ENCODE data around the gene AOPEP.

Gene AOPEP

GRCh38 chr9:94720846-94721549 lies 5.5 kb upstream of the AOPEP start:
- no peaks in the 10 kb centered on the region for H3K36me3 ChIP-seq
- H3K4me3 ChIP-seq (ENCODE audit: low read depth, low read length), result no peak overlapping the region
- H3K27me3 ChIP-seq, result no peaks in the 10 kb centered on the region
- TF ChIP-seq, protein P1, sequence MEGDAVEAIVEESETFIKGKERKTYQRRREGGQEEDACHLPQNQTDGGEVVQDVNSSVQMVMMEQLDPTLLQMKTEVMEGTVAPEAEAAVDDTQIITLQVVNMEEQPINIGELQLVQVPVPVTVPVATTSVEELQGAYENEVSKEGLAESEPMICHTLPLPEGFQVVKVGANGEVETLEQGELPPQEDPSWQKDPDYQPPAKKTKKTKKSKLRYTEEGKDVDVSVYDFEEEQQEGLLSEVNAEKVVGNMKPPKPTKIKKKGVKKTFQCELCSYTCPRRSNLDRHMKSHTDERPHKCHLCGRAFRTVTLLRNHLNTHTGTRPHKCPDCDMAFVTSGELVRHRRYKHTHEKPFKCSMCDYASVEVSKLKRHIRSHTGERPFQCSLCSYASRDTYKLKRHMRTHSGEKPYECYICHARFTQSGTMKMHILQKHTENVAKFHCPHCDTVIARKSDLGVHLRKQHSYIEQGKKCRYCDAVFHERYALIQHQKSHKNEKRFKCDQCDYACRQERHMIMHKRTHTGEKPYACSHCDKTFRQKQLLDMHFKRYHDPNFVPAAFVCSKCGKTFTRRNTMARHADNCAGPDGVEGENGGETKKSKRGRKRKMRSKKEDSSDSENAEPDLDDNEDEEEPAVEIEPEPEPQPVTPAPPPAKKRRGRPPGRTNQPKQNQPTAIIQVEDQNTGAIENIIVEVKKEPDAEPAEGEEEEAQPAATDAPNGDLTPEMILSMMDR (IDR thresholded peaks at IDR 0.05; ENCODE audit: low read depth, low read length), result no peak
- no peaks in the 10 kb centered on the region for H3K4me1 ChIP-seq
- no peaks in the 10 kb centered on the region for H3K9me3 ChIP-seq
- DNase-seq, result no peak

- Histone ChIP-seq H3K4me3 (ENCODE audit: low read depth, low read length) (no peak overlapping the region), H3K9me3 (no peaks in the 10 kb centered on the region), H3K4me1 (no peaks in the 10 kb centered on the region), H3K36me3 (no peaks in the 10 kb centered on the region), H3K27me3 (no peaks in the 10 kb centered on the region)
- TF ChIP-seq, protein P1 (IDR thresholded peaks at IDR 0.05; ENCODE audit: low read depth, low read length), result no peak
- no peak for DNase-seq
Observed at GRCh38 chr9:94721754-94722153, 4.7 kb upstream of the AOPEP start.

DNA sequence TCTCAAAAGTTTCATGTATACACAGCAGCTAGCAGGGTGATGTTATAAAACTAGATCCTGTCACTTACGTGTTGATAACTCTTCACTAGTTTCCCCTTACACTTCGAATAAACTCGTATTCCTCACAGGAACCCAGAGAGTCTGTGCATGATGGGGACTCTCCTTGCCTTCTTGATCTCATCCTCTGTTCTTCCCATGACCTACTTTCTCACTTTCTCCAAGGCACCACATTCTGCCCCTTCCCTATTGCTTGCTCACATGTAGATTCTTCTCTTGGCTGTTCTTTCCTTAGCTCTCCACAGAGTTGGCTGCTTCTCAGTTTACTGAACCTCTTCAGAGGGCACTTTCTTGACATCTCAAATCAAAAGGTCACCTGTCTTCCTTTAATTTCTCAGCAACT lies 1.2 kb upstream of the AOPEP start:
- Histone ChIP-seq H3K4me1 (no peaks in the 10 kb centered on the region), H3K9me3 (no peaks in the 10 kb centered on the region), H3K4me3 (ENCODE audit: low read depth, low read length) (no peak overlapping the region), H3K27me3 (no peaks in the 10 kb centered on the region), H3K36me3 (no peaks in the 10 kb centered on the region)
- TF ChIP-seq, protein P1 (IDR thresholded peaks at IDR 0.05; ENCODE audit: low read depth, low read length), result no peak
- no peak for DNase-seq

DNA sequence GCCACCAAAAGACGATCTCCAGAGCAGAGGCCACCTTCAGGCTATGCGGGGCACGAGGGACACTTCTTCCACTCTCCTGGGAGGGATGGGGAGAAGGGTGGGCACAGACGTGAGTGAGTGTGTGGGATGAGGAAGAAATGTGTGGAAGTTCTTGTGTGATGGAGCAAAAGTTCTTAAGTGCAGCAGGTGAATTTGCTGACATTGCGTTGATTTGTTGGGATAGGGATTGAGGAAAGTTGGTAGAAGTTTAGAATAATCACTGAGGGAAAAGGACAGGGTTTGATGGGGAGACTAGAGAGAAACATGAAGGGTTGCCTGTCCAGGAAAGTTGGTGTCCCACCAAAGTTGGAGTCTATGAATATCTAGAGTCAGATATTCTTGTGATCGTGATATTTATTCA lies 2.2 kb downstream of the AOPEP start:
- no peak for DNase-seq
- no peaks in the 10 kb centered on the region for H3K9me3 ChIP-seq
- H3K4me3 ChIP-seq (ENCODE audit: low read depth, low read length), result no peak overlapping the region
- H3K27me3 ChIP-seq, result no peaks in the 10 kb centered on the region
- peaks cover 2% of the 10 kb centered on the region; the same call in 1 of the 2 replicates for H3K36me3 ChIP-seq
- no peaks in the 10 kb centered on the region for H3K4me1 ChIP-seq
- TF ChIP-seq, protein P1 (IDR thresholded peaks at IDR 0.05; ENCODE audit: low read depth, low read length), result no peak

- DNase-seq, result no peak
- TF ChIP-seq, protein P1 (IDR thresholded peaks at IDR 0.05; ENCODE audit: low read depth, low read length), result no peak
- Histone ChIP-seq H3K9me3 (no peaks in the 10 kb centered on the region), H3K4me3 (ENCODE audit: low read depth, low read length) (no peak overlapping the region), H3K36me3 (peaks cover 2% of the 10 kb centered on the region; the same call in 1 of the 2 replicates), H3K4me1 (no peaks in the 10 kb centered on the region), H3K27me3 (no peaks in the 10 kb centered on the region)
Observed at GRCh38 chr9:94729199-94729598, 2.7 kb downstream of the AOPEP start.

- no peak overlapping the region for H3K4me3 ChIP-seq (ENCODE audit: low read depth, low read length)
- TF ChIP-seq, protein P1 (IDR thresholded peaks at IDR 0.05; ENCODE audit: low read depth, low read length), result no peak
- H3K4me1 ChIP-seq, result no peaks in the 10 kb centered on the region
- DNase-seq, result no peak
- H3K9me3 ChIP-seq, result no peaks in the 10 kb centered on the region
- H3K27me3 ChIP-seq, result no peaks in the 10 kb centered on the region
- peaks cover 2% of the 10 kb centered on the region; the same call in 1 of the 2 replicates for H3K36me3 ChIP-seq
Observed at GRCh38 chr9:94734054-94734754, 7.7 kb downstream of the AOPEP start.
